CD4-positive, alpha-beta T cell (primary cell): ENCODE data around the gene TMBIM6. TPM values are rescaled to one million over a fixed set of nuclear protein-coding genes. Genes with fewer than 3 reads are reported as not detected.
A peak's percentile ranks its signal among the peaks of the same experiment; 100 is the strongest.
"Not testable (repeated sequence)": the region's sequence is repeated elsewhere in the genome, so short reads cannot be mapped to it uniquely, and the experiment has no call there.

Experiments
- ATAC-seq: fragments of 200-7000 bp; cut with Tn5 transposase; one replicate; pipeline ENCODE4 v1.10.0; 2022; ENCODE audit warnings: mild to moderate bottlenecking; ENCODE audit not compliant: poor library complexity
- CTCF ChIA-PET: fragments of 350-600 bp; sonication (Branson Sonifier 250); formaldehyde crosslinking; loops from one replicate; lab custom pipeline; 2021; ENCODE audit warnings: antibody characterized with exemption, inconsistent platforms; lab: Charles Lee
- POLR2A ChIA-PET: fragments of 350-600 bp; sonication (Branson Sonifier 250); formaldehyde crosslinking; loops from one replicate; lab custom pipeline; 2021; ENCODE audit warnings: antibody characterized with exemption, inconsistent platforms; lab: Charles Lee
- DNase-seq, 14 experiments: peaks; one replicate each; pipeline ENCODE4 v3.0.0-alpha.2; 2013 to 2020; ENCODE audit warnings: mixed read lengths in 2 of 14
- H3K27ac ChIP-seq, 2 donors: one replicate each; pipeline versions ENCODE4 v1.5.1 to v1.7.0; 2013; ENCODE audit warnings: low read length in 2 of 2, low read depth in 1 of 2, mild to moderate bottlenecking in 1 of 2
- H3K27me3 ChIP-seq, 2 experiments: 1 replicate in 1 of 2; 2 replicates in 1 of 2; pipeline versions ENCODE4 v1.6.1 to v1.7.0; 2013; ENCODE audit warnings: low read length in 2 of 2, control low read depth in 1 of 2, mild to moderate bottlenecking in 1 of 2, moderate library complexity in 1 of 2; ENCODE audit not compliant: insufficient read depth in 2 of 2, control insufficient read depth in 1 of 2
- H3K36me3 ChIP-seq: one replicate; pipeline ENCODE4 v1.6.1; 2013; ENCODE audit warnings: low read length, control low read depth; ENCODE audit not compliant: insufficient read depth
- H3K4me1 ChIP-seq: one replicate; pipeline ENCODE4 v1.6.1; 2013; ENCODE audit warnings: low read length, control low read depth; ENCODE audit not compliant: insufficient read depth
- H3K4me3 ChIP-seq: one replicate; pipeline ENCODE4 v1.5.1; 2013; ENCODE audit warnings: mild to moderate bottlenecking, low read length, moderate library complexity
- H3K9me3 ChIP-seq, 2 experiments: 1 replicate in 1 of 2; 2 replicates in 1 of 2; pipeline versions ENCODE4 v1.6.1 to v1.7.0; 2013; ENCODE audit warnings: low read length in 2 of 2, mild to moderate bottlenecking in 2 of 2, control low read depth in 1 of 2, moderate library complexity in 1 of 2; ENCODE audit not compliant: control insufficient read depth in 1 of 2, insufficient read depth in 1 of 2
- H3K27ac Mint-ChIP-seq: one replicate; pipeline ENCODE4 v1.8.0; 2020; ENCODE audit warnings: mixed read lengths
- H3K27me3 Mint-ChIP-seq: one replicate; pipeline ENCODE4 v1.8.0; 2021; ENCODE audit warnings: mixed read lengths
- H3K36me3 Mint-ChIP-seq: one replicate; pipeline ENCODE4 v1.8.0; 2021; ENCODE audit warnings: low read depth, mixed read lengths
- H3K4me1 Mint-ChIP-seq: one replicate; pipeline ENCODE4 v1.8.0; 2021; ENCODE audit warnings: low read depth, mixed read lengths
- H3K4me3 Mint-ChIP-seq: one replicate; pipeline ENCODE4 v1.8.0; 2020; ENCODE audit warnings: mild to moderate bottlenecking, mixed read lengths
- H3K9me3 Mint-ChIP-seq: one replicate; pipeline ENCODE4 v1.8.0; 2020; ENCODE audit warnings: mixed read lengths
- CTCF ChIP-seq: fragments of 200-600 bp; IDR thresholded peaks from one replicate; pipeline ENCODE4 v1.8.0; 2022; ENCODE audit warnings: antibody characterized with exemption, mild to moderate bottlenecking
- intact Hi-C, 2 experiments: fragments of 100-400 bp; cut with DNase I in 1 of 2; cut with micrococcal nuclease in 1 of 2; formaldehyde crosslinking; loops; one replicate each; pipeline versions ENCODE4 v1.15.1 to v1.9.0; 2023 to 2025; cut with DNase I, micrococcal nuclease
- total RNA-seq, 174 experiments: library from RNA in 2 of 174; stranded (reverse) in 2 of 174; gene quantifications; one replicate each; pipeline ENCODE4 v1.2.3 and lab custom pipeline; 2021 to 2026

The TMBIM6 gene
- total RNA-seq, 2 experiments from 2014 or later: 274 to 279 TPM

GRCh38 chr12:49777800-49778748, 36.7 kb downstream of the TMBIM6 start:
- H3K4me3 Mint-ChIP-seq: no peak overlapping the region
- Histone ChIP-seq H3K4me1 (peaks cover 13% of the 10 kb centered on the region), H3K27me3 (peaks cover 3 to 6% of the 10 kb centered on the region in 2 experiments), H3K4me3 (no peak overlapping the region), H3K36me3 (no peaks in the 10 kb centered on the region), H3K9me3 (no peaks in the 10 kb centered on the region), H3K27ac (no peak overlapping the region)
- H3K4me1 Mint-ChIP-seq: peaks cover 10% of the 10 kb centered on the region
- TF ChIP-seq CTCF: peak; percentile 91
- H3K27me3 Mint-ChIP-seq: peaks cover 31% of the 10 kb centered on the region
- intact Hi-C loops: loop anchor here (1.0 to 10.0 kb wide), 4 partner anchors 37 to 133 kb away; partner anchors contain the start of gene TMBIM6 (in 2 of the 2)
- DNase-seq (peak; percentile 61 to 86 (median 74)), ATAC-seq (peak; percentile 96)
- no peaks in the 10 kb centered on the region for H3K36me3 Mint-ChIP-seq
- no peak overlapping the region for H3K27ac Mint-ChIP-seq
- ChIA-PET POLR2A (interaction anchor here (2.2 to 2.5 kb wide), 2 partner anchors 37 to 65 kb away, joined by 9 to 32 read pairs; partner anchors contain the start of genes BCDIN3D and TMBIM6), CTCF (interaction anchor here (0.6 to 2.5 kb wide), 24 partner anchors 10 to 151 kb away, joined by 3 to 46 read pairs (median 4); partner anchors contain the start of genes BCDIN3D, FMNL3, NCKAP5L and TMBIM6)
- H3K9me3 Mint-ChIP-seq: no peaks in the 10 kb centered on the region

- no peak overlapping the region for H3K27ac ChIP-seq
- peaks cover 3 to 6% of the 10 kb centered on the region in 2 experiments for H3K27me3 ChIP-seq
- peaks cover 13% of the 10 kb centered on the region for H3K4me1 ChIP-seq
- H3K27me3 Mint-ChIP-seq: peaks cover 43% of the 10 kb centered on the region
- ChIA-PET CTCF (no interaction called here), POLR2A (interaction anchor here (1.3 kb wide), 1 partner anchor 38 kb away, joined by 5 read pairs; the partner anchor contains the start of gene TMBIM6)
- ATAC-seq: no peak
- H3K9me3 ChIP-seq: no peaks in the 10 kb centered on the region
- DNase-seq: no peak
- peaks cover 10% of the 10 kb centered on the region for H3K4me1 Mint-ChIP-seq
- no peak for TF ChIP-seq CTCF
- H3K9me3 Mint-ChIP-seq: no peaks in the 10 kb centered on the region
- no peaks in the 10 kb centered on the region for H3K36me3 ChIP-seq
- intact Hi-C loops: loop anchor here (2.0 to 10.0 kb wide), 3 partner anchors 39 to 135 kb away; partner anchors contain the start of gene TMBIM6 (in 1 of the 2)
- H3K4me3 ChIP-seq: no peak overlapping the region
- H3K36me3 Mint-ChIP-seq: no peaks in the 10 kb centered on the region
- H3K27ac Mint-ChIP-seq: no peak overlapping the region
- no peak overlapping the region for H3K4me3 Mint-ChIP-seq
These were observed 38.2 kb downstream of the TMBIM6 start for GRCh38 chr12:49779581-49779980.

- H3K9me3 Mint-ChIP-seq, H3K4me1 Mint-ChIP-seq, H3K4me3 Mint-ChIP-seq, H3K36me3 ChIP-seq, H3K27ac ChIP-seq, H3K4me3 ChIP-seq, H3K27me3 ChIP-seq, DNase-seq, H3K36me3 Mint-ChIP-seq, H3K27ac Mint-ChIP-seq, ATAC-seq, intact Hi-C loops, H3K9me3 ChIP-seq: not testable (repeated sequence)
- H3K4me1 ChIP-seq: peaks cover 13% of the 10 kb centered on the region
- CTCF ChIA-PET: interaction anchor here (0.7 kb wide), 1 partner anchor 115 kb away, joined by 3 read pairs; no protein-coding TSS in a partner anchor
- H3K27me3 Mint-ChIP-seq: peaks cover 43% of the 10 kb centered on the region
- POLR2A ChIA-PET: interaction anchor here (1.3 kb wide), 1 partner anchor 40 kb away, joined by 5 read pairs; the partner anchor contains the start of gene TMBIM6
These were observed 39.6 kb downstream of the TMBIM6 start for GRCh38 chr12:49780914-49781313.
